GM12878 (cell line): ENCODE data around the gene CPB2.

ENCODE experiments used
- ASH2L ChIP-seq: fragments of 300-600, 200-600 bp; sonication (generic); IDR thresholded peaks from 2 replicates; pipeline ENCODE4 v1.6.1; 2017; ENCODE audit warnings: low read depth, mild to moderate bottlenecking, borderline replicate concordance
- EP300 ChIP-seq, 2 experiments: fragments of 150-350 bp in 1 of 2; IDR thresholded peaks; 2 replicates each; pipeline ENCODE4 v1.6.1; 2011 to 2012; ENCODE audit warnings: low read depth in 2 of 2, low read length in 2 of 2, borderline replicate concordance in 1 of 2, improper control_type of control experiment in 1 of 2, inconsistent platforms in 1 of 2; ENCODE audit not compliant: control insufficient read depth in 1 of 2
- HCFC1 ChIP-seq: fragments of 150-350 bp; IDR thresholded peaks from 2 replicates; pipeline ENCODE4 v1.6.1; 2014; ENCODE audit warnings: low read length
- POLR2AphosphoS2 ChIP-seq: IDR thresholded peaks from 2 replicates; pipeline ENCODE4 v1.6.1; 2011; ENCODE audit warnings: low read depth, mild to moderate bottlenecking, low read length, improper control_type of control experiment, moderate library complexity
- POLR2AphosphoS5 ChIP-seq: IDR thresholded peaks from 2 replicates; pipeline ENCODE4 v1.6.1; 2011; ENCODE audit warnings: mild to moderate bottlenecking, low read length, inconsistent platforms
- SRF ChIP-seq, 2 experiments: IDR thresholded peaks; 2 replicates each; pipeline ENCODE4 v1.6.1; 2011; ENCODE audit warnings: low read depth in 2 of 2, low read length in 2 of 2, mild to moderate bottlenecking in 1 of 2, moderate library complexity in 1 of 2
- SUZ12 ChIP-seq: fragments of 200-600 bp; sonication (generic); IDR thresholded peaks from one replicate; pipeline ENCODE4 v1.6.1; 2018; ENCODE audit warnings: antibody characterized with exemption, mild to moderate bottlenecking; ENCODE audit not compliant: unreplicated experiment
- TF ChIP-seq, protein P1 (sequence below): fragments of 450-650 bp; IDR thresholded peaks from 2 replicates; pipeline ENCODE4 v1.6.1; 2017; ENCODE audit warnings: antibody characterized with exemption, mild to moderate bottlenecking, moderate library complexity
- TF ChIP-seq, protein P2 (sequence below): fragments of 450-650 bp; conservative IDR thresholded peaks from 2 replicates; pipeline ENCODE4 v1.6.1; 2017; ENCODE audit warnings: mild to moderate bottlenecking, moderate library complexity
- TF ChIP-seq, protein P3 (sequence below), 3 experiments: IDR thresholded peaks in 2 of 3; conservative IDR thresholded peaks in 1 of 3; 2 replicates each; pipeline ENCODE4 v1.5.1; 2011; ENCODE audit warnings: low read depth in 3 of 3, low read length in 3 of 3, mild to moderate bottlenecking in 3 of 3, control low read depth in 2 of 3, moderate library complexity in 2 of 3, inconsistent platforms in 1 of 3, mixed read lengths in 1 of 3; ENCODE audit not compliant: control insufficient read depth in 2 of 3, insufficient read depth in 1 of 3; ENCODE audit errors: extremely low read depth in 1 of 3
- TF ChIP-seq, protein P4 (sequence below): IDR thresholded peaks from 2 replicates; pipeline ENCODE4 v1.6.1; 2012; ENCODE audit warnings: mild to moderate bottlenecking, low read depth, low read length

DNA sequence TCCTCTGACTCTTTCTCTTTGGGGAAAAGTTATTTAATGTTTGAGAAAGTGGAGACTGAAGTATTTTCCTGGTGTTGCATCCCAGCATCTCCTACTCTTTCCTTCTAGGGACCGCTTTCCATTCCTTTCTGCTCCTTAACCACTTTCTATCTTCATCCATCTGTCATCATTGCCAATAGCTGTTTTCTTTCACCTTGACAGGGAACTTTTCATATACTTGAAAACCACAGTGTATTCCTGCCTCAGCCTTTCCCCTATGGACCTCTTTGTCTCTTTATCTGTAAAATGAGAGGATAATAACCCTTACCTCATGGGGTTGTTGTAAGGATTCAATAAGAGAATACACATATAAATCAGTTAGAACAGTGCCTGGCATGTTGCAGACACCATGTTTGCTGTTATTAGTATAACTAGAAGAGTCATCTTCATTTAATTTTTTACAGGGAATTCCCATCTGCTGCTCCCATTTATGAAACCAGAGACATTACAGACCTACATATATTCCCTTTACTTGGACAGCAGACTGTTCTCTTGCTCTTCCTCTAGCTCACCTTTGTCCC is 45.4 kb upstream of the CPB2 start:
- TF ChIP-seq SRF (IDR thresholded peaks at IDR 0.05; ENCODE audit: low read depth in 2 of 2, low read length in 2 of 2): no peak
- TF ChIP-seq EP300 (IDR thresholded peaks at IDR 0.05; ENCODE audit: borderline replicate concordance in 1 of 2, control insufficient read depth in 1 of 2, low read depth in 2 of 2, low read length in 2 of 2): no peak
- TF ChIP-seq, protein P1, sequence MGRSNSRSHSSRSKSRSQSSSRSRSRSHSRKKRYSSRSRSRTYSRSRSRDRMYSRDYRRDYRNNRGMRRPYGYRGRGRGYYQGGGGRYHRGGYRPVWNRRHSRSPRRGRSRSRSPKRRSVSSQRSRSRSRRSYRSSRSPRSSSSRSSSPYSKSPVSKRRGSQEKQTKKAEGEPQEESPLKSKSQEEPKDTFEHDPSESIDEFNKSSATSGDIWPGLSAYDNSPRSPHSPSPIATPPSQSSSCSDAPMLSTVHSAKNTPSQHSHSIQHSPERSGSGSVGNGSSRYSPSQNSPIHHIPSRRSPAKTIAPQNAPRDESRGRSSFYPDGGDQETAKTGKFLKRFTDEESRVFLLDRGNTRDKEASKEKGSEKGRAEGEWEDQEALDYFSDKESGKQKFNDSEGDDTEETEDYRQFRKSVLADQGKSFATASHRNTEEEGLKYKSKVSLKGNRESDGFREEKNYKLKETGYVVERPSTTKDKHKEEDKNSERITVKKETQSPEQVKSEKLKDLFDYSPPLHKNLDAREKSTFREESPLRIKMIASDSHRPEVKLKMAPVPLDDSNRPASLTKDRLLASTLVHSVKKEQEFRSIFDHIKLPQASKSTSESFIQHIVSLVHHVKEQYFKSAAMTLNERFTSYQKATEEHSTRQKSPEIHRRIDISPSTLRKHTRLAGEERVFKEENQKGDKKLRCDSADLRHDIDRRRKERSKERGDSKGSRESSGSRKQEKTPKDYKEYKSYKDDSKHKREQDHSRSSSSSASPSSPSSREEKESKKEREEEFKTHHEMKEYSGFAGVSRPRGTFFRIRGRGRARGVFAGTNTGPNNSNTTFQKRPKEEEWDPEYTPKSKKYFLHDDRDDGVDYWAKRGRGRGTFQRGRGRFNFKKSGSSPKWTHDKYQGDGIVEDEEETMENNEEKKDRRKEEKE: no peak
- peak; percentile 59; the same call in 1 of the 2 replicates for TF ChIP-seq POLR2AphosphoS5
- no peak for TF ChIP-seq SUZ12
- TF ChIP-seq, protein P2, sequence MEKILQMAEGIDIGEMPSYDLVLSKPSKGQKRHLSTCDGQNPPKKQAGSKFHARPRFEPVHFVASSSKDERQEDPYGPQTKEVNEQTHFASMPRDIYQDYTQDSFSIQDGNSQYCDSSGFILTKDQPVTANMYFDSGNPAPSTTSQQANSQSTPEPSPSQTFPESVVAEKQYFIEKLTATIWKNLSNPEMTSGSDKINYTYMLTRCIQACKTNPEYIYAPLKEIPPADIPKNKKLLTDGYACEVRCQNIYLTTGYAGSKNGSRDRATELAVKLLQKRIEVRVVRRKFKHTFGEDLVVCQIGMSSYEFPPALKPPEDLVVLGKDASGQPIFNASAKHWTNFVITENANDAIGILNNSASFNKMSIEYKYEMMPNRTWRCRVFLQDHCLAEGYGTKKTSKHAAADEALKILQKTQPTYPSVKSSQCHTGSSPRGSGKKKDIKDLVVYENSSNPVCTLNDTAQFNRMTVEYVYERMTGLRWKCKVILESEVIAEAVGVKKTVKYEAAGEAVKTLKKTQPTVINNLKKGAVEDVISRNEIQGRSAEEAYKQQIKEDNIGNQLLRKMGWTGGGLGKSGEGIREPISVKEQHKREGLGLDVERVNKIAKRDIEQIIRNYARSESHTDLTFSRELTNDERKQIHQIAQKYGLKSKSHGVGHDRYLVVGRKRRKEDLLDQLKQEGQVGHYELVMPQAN: no peak
- TF ChIP-seq HCFC1: no peak
- TF ChIP-seq, protein P3, sequence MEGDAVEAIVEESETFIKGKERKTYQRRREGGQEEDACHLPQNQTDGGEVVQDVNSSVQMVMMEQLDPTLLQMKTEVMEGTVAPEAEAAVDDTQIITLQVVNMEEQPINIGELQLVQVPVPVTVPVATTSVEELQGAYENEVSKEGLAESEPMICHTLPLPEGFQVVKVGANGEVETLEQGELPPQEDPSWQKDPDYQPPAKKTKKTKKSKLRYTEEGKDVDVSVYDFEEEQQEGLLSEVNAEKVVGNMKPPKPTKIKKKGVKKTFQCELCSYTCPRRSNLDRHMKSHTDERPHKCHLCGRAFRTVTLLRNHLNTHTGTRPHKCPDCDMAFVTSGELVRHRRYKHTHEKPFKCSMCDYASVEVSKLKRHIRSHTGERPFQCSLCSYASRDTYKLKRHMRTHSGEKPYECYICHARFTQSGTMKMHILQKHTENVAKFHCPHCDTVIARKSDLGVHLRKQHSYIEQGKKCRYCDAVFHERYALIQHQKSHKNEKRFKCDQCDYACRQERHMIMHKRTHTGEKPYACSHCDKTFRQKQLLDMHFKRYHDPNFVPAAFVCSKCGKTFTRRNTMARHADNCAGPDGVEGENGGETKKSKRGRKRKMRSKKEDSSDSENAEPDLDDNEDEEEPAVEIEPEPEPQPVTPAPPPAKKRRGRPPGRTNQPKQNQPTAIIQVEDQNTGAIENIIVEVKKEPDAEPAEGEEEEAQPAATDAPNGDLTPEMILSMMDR (IDR thresholded peaks at IDR 0.05 in 2 of 3, conservative IDR thresholded peaks at IDR 0.05 in 1 of 3; ENCODE audit: control insufficient read depth in 2 of 3, extremely low read depth in 1 of 3, insufficient read depth in 1 of 3, low read depth in 3 of 3, low read length in 3 of 3): no peak
- no peak; the same call in 1 of the 2 replicates for TF ChIP-seq POLR2AphosphoS2
- TF ChIP-seq, protein P4, sequence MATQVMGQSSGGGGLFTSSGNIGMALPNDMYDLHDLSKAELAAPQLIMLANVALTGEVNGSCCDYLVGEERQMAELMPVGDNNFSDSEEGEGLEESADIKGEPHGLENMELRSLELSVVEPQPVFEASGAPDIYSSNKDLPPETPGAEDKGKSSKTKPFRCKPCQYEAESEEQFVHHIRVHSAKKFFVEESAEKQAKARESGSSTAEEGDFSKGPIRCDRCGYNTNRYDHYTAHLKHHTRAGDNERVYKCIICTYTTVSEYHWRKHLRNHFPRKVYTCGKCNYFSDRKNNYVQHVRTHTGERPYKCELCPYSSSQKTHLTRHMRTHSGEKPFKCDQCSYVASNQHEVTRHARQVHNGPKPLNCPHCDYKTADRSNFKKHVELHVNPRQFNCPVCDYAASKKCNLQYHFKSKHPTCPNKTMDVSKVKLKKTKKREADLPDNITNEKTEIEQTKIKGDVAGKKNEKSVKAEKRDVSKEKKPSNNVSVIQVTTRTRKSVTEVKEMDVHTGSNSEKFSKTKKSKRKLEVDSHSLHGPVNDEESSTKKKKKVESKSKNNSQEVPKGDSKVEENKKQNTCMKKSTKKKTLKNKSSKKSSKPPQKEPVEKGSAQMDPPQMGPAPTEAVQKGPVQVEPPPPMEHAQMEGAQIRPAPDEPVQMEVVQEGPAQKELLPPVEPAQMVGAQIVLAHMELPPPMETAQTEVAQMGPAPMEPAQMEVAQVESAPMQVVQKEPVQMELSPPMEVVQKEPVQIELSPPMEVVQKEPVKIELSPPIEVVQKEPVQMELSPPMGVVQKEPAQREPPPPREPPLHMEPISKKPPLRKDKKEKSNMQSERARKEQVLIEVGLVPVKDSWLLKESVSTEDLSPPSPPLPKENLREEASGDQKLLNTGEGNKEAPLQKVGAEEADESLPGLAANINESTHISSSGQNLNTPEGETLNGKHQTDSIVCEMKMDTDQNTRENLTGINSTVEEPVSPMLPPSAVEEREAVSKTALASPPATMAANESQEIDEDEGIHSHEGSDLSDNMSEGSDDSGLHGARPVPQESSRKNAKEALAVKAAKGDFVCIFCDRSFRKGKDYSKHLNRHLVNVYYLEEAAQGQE: no peak
- no peak for TF ChIP-seq ASH2L
